ENCODE results near the gene ACTN1.

ACTN1 gene

GRCh38 chr14:68929623-68930307 lies 49.3 kb downstream of the ACTN1 start:
- Mint-ChIP-seq H3K27me3 (ENCODE audit: low read depth) (no peaks in the 10 kb centered on the region), H3K36me3 (ENCODE audit: low read depth) (peaks cover 13% of the 10 kb centered on the region), H3K9me3 (peaks cover 3% of the 10 kb centered on the region), H3K4me3 (no peak overlapping the region), H3K4me1 (peaks cover 54% of the 10 kb centered on the region), H3K27ac (peak overlapping the region in 1 of 3 experiments; percentile 27)
- no peak for TF ChIP-seq CTCF (IDR thresholded peaks at IDR 0.05; ENCODE audit: unreplicated experiment in 3 of 3)

- peaks cover 20% of the 10 kb centered on the region for H3K36me3 Mint-ChIP-seq (ENCODE audit: low read depth)
- H3K9me3 Mint-ChIP-seq = peaks cover 3% of the 10 kb centered on the region
- no peak for TF ChIP-seq CTCF (IDR thresholded peaks at IDR 0.05; ENCODE audit: unreplicated experiment in 3 of 3)
- H3K27ac Mint-ChIP-seq = peak overlapping the region; percentile 27 to 78 (median 74)
- no peak overlapping the region for H3K4me3 Mint-ChIP-seq
- no peaks in the 10 kb centered on the region for H3K27me3 Mint-ChIP-seq (ENCODE audit: low read depth)
- peaks cover 54% of the 10 kb centered on the region for H3K4me1 Mint-ChIP-seq
These were observed 50.1 kb downstream of the ACTN1 start for GRCh38 chr14:68928770-68929550.

- Mint-ChIP-seq H3K4me1 (peaks cover 57% of the 10 kb centered on the region), H3K27ac (peak overlapping the region; percentile 27 to 78 (median 74)), H3K36me3 (ENCODE audit: low read depth) (peaks cover 25% of the 10 kb centered on the region), H3K4me3 (peak overlapping the region in 1 of 3 experiments; percentile 21), H3K9me3 (peaks cover 3% of the 10 kb centered on the region), H3K27me3 (ENCODE audit: low read depth) (no peaks in the 10 kb centered on the region)
- no peak for TF ChIP-seq CTCF (IDR thresholded peaks at IDR 0.05; ENCODE audit: unreplicated experiment in 3 of 3)
These were observed 51.0 kb downstream of the ACTN1 start for GRCh38 chr14:68927956-68928675.

- no peaks in the 10 kb centered on the region for H3K27me3 Mint-ChIP-seq (ENCODE audit: low read depth)
- H3K4me3 Mint-ChIP-seq = no peak overlapping the region
- H3K4me1 Mint-ChIP-seq = peaks cover 61% of the 10 kb centered on the region
- peaks cover 28% of the 10 kb centered on the region for H3K36me3 Mint-ChIP-seq (ENCODE audit: low read depth)
- no peak for TF ChIP-seq CTCF (IDR thresholded peaks at IDR 0.05; ENCODE audit: unreplicated experiment in 3 of 3)
- peaks cover 3% of the 10 kb centered on the region for H3K9me3 Mint-ChIP-seq
- H3K27ac Mint-ChIP-seq = peak overlapping the region in 1 of 3 experiments; percentile 32
These were observed 52.0 kb downstream of the ACTN1 start for GRCh38 chr14:68927089-68927488.

- TF ChIP-seq CTCF (IDR thresholded peaks at IDR 0.05; ENCODE audit: unreplicated experiment in 3 of 3) = peak in 2 of 3 experiments; percentile 10 to 14
- Mint-ChIP-seq H3K27me3 (ENCODE audit: low read depth) (no peaks in the 10 kb centered on the region), H3K4me1 (peaks cover 56% of the 10 kb centered on the region), H3K4me3 (no peak overlapping the region), H3K36me3 (ENCODE audit: low read depth) (peaks cover 28% of the 10 kb centered on the region), H3K27ac (peak overlapping the region in 1 of 3 experiments; percentile 47), H3K9me3 (peaks cover 3% of the 10 kb centered on the region)
These were observed 52.9 kb downstream of the ACTN1 start for GRCh38 chr14:68926236-68926635.

All from nephron (organoid).